A549 treated with AZD9567 at 1 μM for 4 hours (cell line): ENCODE results near the gene FCHSD2. TPM values are rescaled to one million over a fixed set of nuclear protein-coding genes. Genes with fewer than 3 reads are reported as not detected.

Experiments used
- total RNA-seq: library from RNA; stranded (reverse); fragments of 200-300 nt; extraction: Qiagen RNA extraction; gene quantifications from 5 replicates; pipeline ENCODE4 v1.2.3, GENCODE V29; 2022; ENCODE audit not compliant: insufficient read depth

The FCHSD2 gene
- total RNA-seq: 8.5 to 41.6 TPM (median 10.0 TPM) in 5 replicates

GRCh38 chr11:73142128-73142377 is at the start of gene FCHSD2:
TSS of gene FCHSD2 (minus strand) at chr11:73142318. CDS start at chr11:73141877, 441 bp downstream.

GRCh38 chr11:72814286-72815109 is 327.6 kb downstream of the FCHSD2 start, which contains the start of gene ATG16L2:
TSS of gene ATG16L2 (plus strand) at chr11:72814411. CDS start at chr11:72814446, 35 bp downstream.

GRCh38 chr11:72793425-72794367 is 348.4 kb downstream of the FCHSD2 start, which contains the start of gene STARD10:
TSS of gene STARD10 (minus strand) at chr11:72794047. CDS start at chr11:72781181, 12,866 bp downstream.

Other genes with a start within 250 kb of the FCHSD2 start
- gene P2RY2, start 76.0 kb upstream of the FCHSD2 start, total RNA-seq: 8.8 to 11.5 TPM (median 10.1 TPM) in 5 replicates
- gene P2RY6, start 130.0 kb upstream of the FCHSD2 start, total RNA-seq: 4.7 to 6.2 TPM (median 5.6 TPM) in 5 replicates
- 8.8 to 15.0 TPM (median 12.9 TPM) in 5 replicates for gene ARHGEF17, start 166.0 kb upstream of the FCHSD2 start, total RNA-seq
- 8.0 to 12.6 TPM (median 8.9 TPM) in 5 replicates for gene RELT, start 234.1 kb upstream of the FCHSD2 start, total RNA-seq